ENCODE results near the gene XXYLT1. TPM values are rescaled to one million over a fixed set of nuclear protein-coding genes. Genes with fewer than 3 reads are reported as not detected.
A peak's percentile ranks its signal among the peaks of the same experiment; 100 is the strongest.

Gene XXYLT1
- total and polyA plus RNA-seq, 2 of the 8 experiments (the other 6 are each of a cell fraction or from before 2014, with no cell fraction given) = 18.9 to 23.8 TPM

GRCh38 chr3:195094191-195094921, 176.6 kb downstream of the XXYLT1 start:
- Histone ChIP-seq H2BK20ac (ENCODE audit: low read length) (no peak overlapping the region), H3K23ac (ENCODE audit: insufficient read length) (no peak overlapping the region), H3K9me3 (ENCODE audit: insufficient read depth in 2 of 2, low read depth in 1 of 2, low read length in 1 of 2) (peaks cover 0 to 2% of the 10 kb centered on the region in 2 experiments; a peak in 1 of 4 replicates), H3K18ac (ENCODE audit: extremely low read depth, low read length) (no peak overlapping the region), H3K79me1 (ENCODE audit: low read depth, low read length) (peaks cover 3% of the 10 kb centered on the region; the same call in 1 of the 2 replicates), H2AK5ac (ENCODE audit: low read depth, low read length) (no peak overlapping the region), H2BK120ac (replicated peaks; ENCODE audit: low read depth, low read length) (no peak overlapping the region), H3K4me2 (ENCODE audit: insufficient read depth in 1 of 2, low read depth in 2 of 2, low read length in 2 of 2) (no peak overlapping the region), H3K27ac (ENCODE audit: low read depth, low read length) (no peak overlapping the region), H3K27me3 (replicated peaks in 1 of 4; ENCODE audit: control insufficient read depth in 3 of 4, extremely low read depth in 1 of 4, insufficient read depth in 3 of 4, low read length in 3 of 4) (no peaks in the 10 kb centered on the region), H4K91ac (replicated peaks; ENCODE audit: insufficient read length, low read length) (no peak overlapping the region), H4K8ac (ENCODE audit: extremely low read depth, insufficient read depth, low read length) (peak overlapping the region; percentile 69), H2BK5ac (ENCODE audit: low read depth, low read length) (peak overlapping the region; percentile 9; the same call in 1 of the 2 replicates), H2AFZ (ENCODE audit: low read length) (no peak overlapping the region), H4K20me1 (replicated peaks in 1 of 2; ENCODE audit: control insufficient read depth in 1 of 2, insufficient read depth in 2 of 2, low read length in 2 of 2) (peaks cover 0 to 4% of the 10 kb centered on the region in 2 experiments), H4K5ac (ENCODE audit: insufficient read length, low read depth, low read length) (no peak overlapping the region), H3K4ac (replicated peaks; ENCODE audit: insufficient read length, low read depth, low read length) (peak overlapping the region; percentile 7), H2BK12ac (ENCODE audit: low read depth, low read length) (no peak overlapping the region), H3K14ac (ENCODE audit: insufficient read length) (no peak overlapping the region), H3K4me1 (replicated peaks in 1 of 4; ENCODE audit: control insufficient read depth in 3 of 4, insufficient read depth in 4 of 4, low read length in 3 of 4) (no peaks in the 10 kb centered on the region; a peak in 3 of 7 replicates), H3K23me2 (ENCODE audit: low read depth, low read length) (no peaks in the 10 kb centered on the region), H3K4me3 (ENCODE audit: extremely low read depth in 1 of 4, insufficient read depth in 2 of 4, low read depth in 3 of 4, low read length in 4 of 4) (no peak overlapping the region), H3K79me2 (ENCODE audit: control insufficient read depth in 1 of 2, insufficient read depth in 2 of 2, low read length in 2 of 2) (peaks cover 0 to 8% of the 10 kb centered on the region in 2 experiments; a peak in 2 of 4 replicates), H3K9ac (replicated peaks in 1 of 4; ENCODE audit: extremely low read depth in 1 of 4, low read depth in 3 of 4, low read length in 3 of 4) (no peak overlapping the region), H3K56ac (replicated peaks; ENCODE audit: insufficient read length, low read depth, low read length) (no peak overlapping the region), H3K36me3 (ENCODE audit: control insufficient read depth in 2 of 4, insufficient read depth in 4 of 4, low read length in 3 of 4) (no peaks in the 10 kb centered on the region), H2BK15ac (ENCODE audit: low read length) (no peak overlapping the region)
- DNase-seq (ENCODE audit: low read depth in 1 of 2, low spot score in 2 of 2) (no peak), FAIRE-seq (no peak)
- no peak for TF ChIP-seq GABPA (IDR thresholded peaks at IDR 0.05; ENCODE audit: borderline replicate concordance, insufficient read depth, low read length)
- TF ChIP-seq RAD21 (IDR thresholded peaks at IDR 0.05 in 1 of 2, conservative IDR thresholded peaks at IDR 0.05 in 1 of 2; ENCODE audit: low read depth in 2 of 2, low read length in 2 of 2) = peak; percentile 20 to 37; a peak in 2 of 4 replicates
- TF ChIP-seq SUZ12 (IDR thresholded peaks at IDR 0.05; ENCODE audit: low read length) = no peak
- peak in 1 of 3 experiments; percentile 13; a peak in 1 of 4 replicates for TF ChIP-seq CTCF (IDR thresholded peaks at IDR 0.05; ENCODE audit: control extremely low read depth in 1 of 3, insufficient read depth in 1 of 3, low read depth in 1 of 3, low read length in 3 of 3)
- POLR2A ChIA-PET (ENCODE audit: partially characterized antibody) = no interaction called here
- WGBS, 2 experiments (ENCODE audit: extremely low coverage in 1 of 2, insufficient coverage in 1 of 2, insufficient read length in 1 of 2, insufficient replicate concordance in 2 of 2, low coverage in 1 of 2, low lambda C conversion rate in 2 of 2, missing lambda C conversion rate in 1 of 2) = 87% methylated on average over 29 of the region's 32 CpGs; no CpG with 5 or more reads in 1 of the 2 experiments
- CTCF ChIA-PET (ENCODE audit: partially characterized antibody) = interaction anchor here (1.0 to 5.2 kb wide), 6 partner anchors 10 to 155 kb away, joined by 3 to 21 read pairs (median 4); no protein-coding TSS in a partner anchor
